GM19452 (cell line): ENCODE results near the gene CCT6B.
"Not testable (repeated sequence)": the region's sequence is repeated elsewhere in the genome, so short reads cannot be mapped to it uniquely, and the experiment has no call there.

Experiments used
- ATAC-seq: cut with Tn5 transposase; IDR thresholded peaks from one replicate; pipeline ENCODE4 v1.9.1; 2021; ENCODE audit not compliant: unreplicated experiment

CCT6B gene

DNA sequence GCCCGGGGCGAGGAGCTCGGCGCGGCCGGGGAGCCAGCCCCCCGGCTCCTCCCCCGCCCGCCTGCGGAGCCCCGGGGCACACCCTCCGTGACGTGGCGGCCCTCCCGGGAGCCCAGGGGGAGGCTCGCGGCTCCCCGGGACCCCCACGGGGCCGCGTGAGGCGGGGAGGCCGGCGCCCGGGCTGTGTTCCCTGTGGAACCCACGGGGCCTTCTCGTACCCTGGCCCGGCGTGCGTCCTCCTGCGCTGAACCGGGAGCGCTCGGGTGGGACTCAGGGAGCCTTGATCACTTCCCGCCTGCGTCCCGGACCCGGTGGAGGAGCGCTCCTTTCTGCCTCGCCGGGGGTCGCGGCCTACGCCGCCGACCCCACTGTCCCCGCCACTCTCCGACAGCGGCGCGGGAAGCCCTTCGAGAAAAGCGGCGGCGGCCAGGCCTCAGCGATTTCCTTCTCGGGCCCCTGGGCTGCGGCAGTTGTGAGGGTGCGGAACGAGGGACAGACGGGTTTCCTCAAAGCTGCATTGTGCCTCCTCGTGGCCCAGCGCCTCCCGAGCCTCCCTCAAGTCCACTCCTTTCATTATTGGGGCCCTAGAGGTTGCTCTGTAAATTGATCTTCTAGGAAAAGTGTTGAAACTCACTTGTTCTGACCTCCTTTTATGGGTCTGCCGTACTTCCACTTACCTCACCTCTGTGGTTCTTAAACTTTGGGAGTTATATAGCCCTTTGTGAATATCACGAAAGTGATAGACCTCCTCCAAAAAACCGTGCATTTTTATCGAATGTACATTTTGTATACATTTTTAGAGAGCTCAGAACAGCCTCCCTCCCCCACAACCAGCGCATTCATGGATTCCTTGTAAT lies 19.6 kb upstream of the CCT6B start:
- peak; percentile 88 for ATAC-seq

DNA sequence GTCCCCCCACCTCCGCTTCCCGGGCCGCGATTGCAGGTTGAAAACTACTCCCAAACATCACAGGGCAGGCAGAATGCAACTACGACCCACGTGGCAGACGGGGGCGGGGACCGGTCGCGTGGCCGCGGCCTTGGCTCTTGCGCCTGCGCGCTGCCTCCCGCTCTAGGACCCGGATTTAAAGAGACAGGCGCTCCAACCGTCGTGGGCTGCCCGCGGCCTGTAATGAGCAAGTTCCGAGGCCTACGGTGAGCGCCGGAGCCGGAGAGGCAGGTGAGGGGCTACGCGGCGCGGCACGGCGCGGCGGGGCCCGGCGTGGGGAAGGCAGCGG lies 19.1 kb upstream of the CCT6B start, which contains the start of gene LIG3:
Gene LIG3 (plus strand): TSS at position 160 of the 328 bp plus-strand sequence. CDS start 2,494 bp downstream, outside the sequence.
- peak; percentile 88 for ATAC-seq

DNA sequence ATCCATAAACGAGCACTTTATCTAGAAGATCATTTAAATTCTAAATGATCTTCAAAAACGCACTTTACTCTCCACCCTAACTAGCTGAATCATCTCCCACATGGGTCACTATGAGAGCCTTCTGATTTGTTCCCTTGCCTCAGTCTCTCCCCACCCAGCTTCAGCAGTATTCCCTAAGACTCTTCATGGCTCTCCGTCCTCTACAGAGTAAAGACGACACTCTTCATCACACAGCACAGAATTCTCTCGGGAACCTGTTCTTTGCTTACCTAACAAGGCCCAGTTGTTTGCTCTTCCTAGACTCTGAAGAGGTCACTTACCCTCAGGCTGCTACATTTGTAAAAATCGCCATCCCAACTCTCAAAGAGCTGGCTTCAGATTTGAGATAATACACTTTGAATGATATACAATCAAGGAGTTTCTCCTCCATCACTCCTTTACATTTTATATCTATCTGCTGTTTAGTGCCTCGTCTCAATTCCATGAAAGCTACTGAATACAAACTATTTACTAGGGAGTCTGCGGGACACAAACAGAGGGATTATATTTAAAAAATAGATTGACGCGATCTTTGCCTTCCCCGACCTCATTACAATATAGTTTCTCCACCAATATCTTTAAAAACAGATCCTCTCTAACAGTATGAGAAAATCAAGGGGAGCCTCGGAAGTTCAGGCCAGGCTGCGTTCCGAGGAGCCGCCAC lies 18.5 kb upstream of the CCT6B start:
- ATAC-seq: no peak

DNA sequence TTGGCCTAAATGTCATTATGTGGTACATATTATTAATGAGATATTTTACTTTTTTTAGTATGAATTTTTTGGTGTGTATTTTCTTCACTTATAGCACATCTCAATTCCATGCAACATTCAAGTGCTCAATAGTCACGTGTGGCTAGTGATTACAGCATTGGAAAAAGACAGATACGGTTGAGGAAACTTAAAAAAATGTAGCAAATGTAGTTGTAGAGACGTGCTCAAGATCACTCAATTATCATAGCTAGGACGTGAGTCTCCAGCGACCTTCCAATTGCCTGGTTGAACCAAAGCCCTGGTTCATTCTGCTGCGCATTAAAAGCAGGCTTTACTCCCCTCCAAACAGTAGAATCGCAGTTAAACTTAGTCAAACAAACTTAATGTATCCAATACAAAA lies 17.9 kb upstream of the CCT6B start:
- ATAC-seq: no peak

DNA sequence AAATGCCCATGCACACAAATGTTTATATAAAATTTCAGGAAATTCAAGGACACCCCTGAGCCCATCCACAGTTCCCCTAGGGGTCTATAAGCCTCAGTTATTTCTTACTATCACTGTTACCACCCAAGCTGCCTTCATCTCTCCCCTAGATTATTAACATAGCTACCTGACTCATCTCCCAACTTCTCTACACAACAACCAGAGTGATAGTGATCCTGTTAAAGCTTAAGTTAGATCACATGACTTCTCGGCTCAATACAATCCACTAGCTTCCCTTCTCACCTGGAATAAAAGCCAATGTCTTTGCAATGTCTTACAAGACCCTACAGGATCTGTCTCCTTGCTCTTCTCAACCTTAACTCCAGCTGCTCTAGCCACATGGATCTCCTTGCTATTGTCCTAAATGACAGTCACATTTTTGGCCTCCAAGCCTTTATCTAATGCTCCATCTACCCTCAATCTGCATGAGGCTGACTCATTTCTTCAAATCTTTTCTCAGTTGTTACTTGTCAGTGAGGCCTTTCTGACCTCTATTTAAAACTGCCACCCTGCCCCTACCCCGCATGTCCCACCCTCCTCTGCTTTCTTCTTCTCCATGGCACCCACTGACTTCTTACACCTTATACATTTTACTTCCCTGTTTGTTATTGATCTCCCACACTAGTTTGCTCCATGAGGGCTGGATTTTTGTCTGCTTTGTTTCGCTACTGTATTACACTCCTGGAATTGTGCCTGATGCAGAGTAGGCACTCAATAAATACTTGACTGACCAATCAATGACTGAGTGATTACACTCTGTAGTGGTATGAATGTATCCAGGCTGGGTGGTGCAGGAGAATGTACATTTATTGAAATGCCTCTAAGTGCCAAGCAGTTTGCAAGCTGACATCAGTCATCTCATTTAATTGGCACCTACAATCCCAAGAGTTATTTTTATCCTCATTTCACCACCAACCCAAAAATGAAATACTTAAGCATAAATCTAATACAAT lies 13.8 kb upstream of the CCT6B start:
- ATAC-seq: no peak

DNA sequence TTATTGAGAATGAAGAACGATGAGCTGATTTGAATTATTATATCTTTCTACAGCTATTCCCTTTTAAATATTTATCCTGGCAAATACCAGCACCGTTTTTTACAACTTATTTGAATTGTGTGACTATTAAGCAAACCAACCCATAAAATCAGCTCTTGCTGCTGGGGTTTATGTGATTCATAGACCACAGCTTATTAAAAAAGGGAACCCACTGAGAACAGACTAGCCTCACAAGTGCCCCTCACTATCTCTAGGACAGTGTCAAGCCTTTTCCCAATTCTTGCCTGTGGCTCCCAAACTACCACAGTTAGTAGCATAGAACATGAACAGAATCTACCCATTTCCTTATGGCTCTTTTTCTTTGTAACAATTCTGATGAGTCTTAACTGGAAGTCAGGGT lies 12.9 kb upstream of the CCT6B start:
- ATAC-seq: no peak

DNA sequence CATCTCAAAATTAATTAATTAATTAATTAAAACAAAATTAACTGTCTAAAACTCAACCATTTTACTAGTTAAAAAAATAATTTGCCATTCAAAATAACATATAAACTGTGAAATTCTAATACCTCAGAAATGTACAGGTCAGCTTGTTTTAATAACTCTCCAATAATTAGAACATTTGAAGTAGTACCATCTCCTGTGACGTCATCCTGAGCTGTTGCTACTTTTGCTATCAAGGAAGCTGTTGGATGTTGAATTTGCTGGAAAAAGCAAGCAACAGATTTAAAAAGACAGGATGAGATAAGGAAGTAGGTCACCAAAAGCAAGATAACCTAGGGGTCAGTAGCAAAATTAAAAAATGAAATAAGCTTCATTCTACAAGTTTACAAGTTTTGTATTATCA lies 2.8 kb downstream of the CCT6B start:
- ATAC-seq: no peak

DNA sequence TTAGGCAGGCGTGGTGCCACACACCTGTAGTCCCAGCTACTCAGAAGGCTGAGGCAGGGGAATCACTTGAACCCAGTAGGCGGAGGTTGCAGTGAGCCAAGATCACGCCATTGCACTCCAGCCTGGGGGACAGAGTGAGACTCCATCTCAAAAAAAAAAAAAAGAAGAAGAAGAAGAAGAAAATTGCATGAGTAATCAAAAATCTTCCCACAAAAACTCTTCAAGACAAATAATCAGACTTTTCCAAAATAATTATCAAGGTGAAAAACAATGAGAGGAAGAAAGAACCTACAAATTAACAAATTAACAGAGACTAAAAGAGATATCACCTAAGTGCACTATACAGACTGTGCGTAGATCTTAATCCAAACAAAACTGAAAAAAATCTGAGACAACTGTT lies 10.5 kb downstream of the CCT6B start:
- not testable (repeated sequence) for ATAC-seq

DNA sequence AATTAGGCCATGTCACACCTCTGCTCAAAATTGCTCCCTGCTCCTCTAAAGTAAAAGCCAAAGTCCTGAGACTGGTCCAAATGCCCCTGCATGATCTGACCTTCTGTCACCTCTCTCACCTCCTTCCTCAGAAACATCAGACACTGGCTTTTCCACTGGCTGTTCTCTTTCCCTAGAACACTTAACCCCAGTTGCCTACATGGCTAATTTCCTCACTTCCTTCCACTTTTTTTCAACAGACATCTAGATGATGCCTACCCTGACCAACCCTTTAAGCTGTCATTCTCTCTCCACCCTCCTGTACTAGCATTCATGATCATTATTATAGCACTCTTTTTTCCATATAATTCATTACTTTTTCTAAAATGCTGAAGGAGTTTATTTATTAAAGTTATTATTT lies 31.0 kb downstream of the CCT6B start:
- ATAC-seq: no peak

DNA sequence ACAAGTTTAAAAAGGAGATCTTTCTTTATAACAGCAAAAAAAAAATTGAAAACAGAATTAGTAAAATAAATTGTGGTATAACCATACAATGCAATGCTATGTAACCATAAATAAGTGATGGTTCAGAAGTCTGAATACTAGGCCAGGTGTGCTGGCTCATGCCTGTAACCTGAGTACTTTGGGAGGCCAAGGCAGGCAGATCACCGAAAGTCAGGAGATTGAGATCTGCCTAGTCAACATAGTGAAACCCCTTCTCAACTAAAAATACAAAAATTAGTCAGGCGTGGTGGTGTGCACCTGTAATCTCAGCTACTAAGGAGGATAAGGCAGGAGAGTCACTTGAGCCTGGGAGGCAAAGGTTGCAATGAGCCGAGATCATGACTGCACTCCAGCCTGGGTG lies 34.6 kb downstream of the CCT6B start:
- no peak for ATAC-seq

DNA sequence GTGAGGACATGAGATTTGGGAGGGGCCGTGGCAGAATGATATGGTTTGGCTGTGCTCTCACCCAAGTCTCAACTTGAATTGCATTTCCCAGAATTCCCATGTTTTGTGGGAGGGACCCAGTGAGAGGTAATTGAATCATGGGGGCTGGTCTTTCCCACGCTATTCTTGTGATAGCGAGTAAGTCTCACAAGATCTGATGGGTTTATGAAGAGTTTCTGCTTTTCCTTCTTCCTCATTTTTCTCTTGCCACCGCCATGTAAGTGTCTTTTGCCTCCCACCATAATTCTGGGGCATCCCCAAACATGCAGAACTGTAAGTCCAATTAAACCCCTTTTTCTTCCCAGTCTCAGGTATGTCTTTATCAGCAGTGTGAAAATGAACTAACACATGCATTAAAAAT lies 40.6 kb downstream of the CCT6B start:
- no peak for ATAC-seq

DNA sequence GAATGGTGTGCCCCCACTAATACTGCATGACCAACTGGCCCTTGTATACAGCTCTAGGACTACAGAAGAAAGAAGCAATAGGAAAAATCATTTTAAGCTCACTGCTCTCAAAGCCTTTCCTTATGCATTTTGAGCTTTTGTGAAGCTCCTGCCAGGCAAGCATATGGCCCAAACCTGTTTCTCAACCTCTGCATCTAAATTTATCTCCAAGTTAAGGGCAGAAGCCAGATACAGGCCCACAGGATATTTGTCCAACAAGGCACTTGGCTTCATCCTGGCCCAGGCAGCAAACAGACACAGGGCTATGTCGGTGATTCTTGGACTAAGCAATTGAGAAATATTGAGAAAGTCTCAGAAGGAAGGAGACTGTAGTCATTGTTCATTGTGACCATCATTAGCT lies 43.9 kb downstream of the CCT6B start:
- ATAC-seq: no peak

DNA sequence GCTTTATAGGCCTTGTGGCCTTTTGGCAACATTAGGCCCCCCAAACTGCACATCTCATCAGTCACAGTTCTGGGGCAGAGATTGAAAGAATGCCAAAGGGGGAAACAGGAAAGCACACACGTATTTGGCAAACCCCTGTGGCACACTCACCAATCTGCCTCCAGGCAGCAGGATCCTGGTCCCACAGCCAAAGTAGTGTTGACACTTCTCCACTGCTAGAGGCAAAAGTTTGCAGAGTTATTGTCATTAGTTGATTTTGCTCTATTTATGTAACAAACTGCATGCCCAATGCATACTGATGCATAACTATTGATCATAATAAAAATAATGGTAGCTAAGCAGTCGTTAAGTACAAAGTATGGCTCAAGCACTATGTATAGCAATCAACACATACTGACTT lies 45.1 kb downstream of the CCT6B start:
- no peak for ATAC-seq

DNA sequence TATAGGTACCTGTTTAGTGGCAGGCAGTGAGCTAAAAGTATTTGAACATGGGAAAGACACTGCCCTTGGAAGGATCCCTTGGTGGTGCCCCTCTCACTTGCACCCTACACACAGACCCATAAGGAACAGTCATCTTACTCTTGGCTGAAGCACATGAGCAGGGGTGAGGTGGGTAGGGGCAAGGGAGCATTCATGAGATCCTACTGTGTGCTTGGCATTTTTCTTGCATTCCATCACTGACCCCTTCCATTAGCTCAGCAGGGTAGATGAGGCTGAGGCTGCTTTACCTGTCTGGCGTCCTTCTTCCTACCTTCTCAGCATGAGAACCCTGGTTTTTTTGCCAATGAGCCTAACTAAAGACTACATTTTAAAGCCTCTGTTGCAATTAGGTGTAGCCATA lies 48.3 kb downstream of the CCT6B start:
- ATAC-seq: no peak

DNA sequence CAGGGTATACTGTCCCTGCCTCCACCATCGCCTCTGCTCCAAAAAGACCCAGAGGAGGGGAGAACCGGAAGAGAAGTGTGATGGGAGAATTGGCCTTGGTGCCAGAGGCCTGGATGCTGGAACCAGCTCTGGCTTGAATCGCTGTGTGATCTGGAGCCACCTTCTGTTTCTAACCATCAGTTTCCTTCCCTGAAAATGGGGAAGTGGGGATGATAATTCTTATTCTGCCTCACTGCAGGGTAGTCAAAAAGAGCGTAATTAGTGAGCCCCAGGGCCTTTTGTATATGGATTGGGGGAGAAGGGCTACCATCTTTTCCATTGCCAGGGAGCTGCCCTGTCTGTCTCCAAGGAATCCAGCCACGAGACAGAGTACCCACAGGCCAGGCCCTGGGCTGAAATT lies 52.2 kb downstream of the CCT6B start:
- ATAC-seq: no peak

DNA sequence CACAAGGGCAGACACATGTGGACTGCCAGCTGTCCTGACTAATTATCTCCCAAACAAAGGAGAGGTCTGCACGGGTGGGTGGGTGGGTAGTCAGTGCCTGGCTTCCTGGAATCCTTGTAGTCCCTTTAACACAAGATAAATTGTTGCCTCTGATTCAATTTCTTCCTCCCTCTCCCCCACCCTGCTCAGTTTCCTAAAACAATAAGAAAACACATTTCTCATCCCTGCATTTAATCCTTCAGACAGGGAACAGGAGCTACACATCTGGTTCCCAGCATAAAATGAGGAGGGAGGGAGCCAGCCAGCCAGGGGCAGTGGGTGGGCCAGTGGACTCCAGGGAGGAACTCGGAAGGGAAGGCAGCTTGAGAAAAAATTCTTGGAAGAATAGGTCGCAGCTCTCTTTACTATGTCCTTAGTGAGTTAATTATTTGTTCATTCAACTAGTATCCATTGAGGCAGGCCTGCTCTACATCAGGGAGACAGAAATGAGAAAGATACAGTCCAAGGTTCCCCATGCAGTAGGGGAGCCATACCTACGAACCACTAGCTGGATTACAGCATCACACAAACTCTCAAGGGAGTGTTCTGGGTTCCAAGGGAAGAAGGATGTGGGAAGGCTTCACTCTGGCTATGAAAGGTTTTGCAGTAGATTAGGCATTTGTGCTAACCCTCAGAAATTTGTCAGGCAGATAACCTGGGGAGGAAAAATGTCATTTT lies 58.3 kb downstream of the CCT6B start:
- ATAC-seq: no peak

DNA sequence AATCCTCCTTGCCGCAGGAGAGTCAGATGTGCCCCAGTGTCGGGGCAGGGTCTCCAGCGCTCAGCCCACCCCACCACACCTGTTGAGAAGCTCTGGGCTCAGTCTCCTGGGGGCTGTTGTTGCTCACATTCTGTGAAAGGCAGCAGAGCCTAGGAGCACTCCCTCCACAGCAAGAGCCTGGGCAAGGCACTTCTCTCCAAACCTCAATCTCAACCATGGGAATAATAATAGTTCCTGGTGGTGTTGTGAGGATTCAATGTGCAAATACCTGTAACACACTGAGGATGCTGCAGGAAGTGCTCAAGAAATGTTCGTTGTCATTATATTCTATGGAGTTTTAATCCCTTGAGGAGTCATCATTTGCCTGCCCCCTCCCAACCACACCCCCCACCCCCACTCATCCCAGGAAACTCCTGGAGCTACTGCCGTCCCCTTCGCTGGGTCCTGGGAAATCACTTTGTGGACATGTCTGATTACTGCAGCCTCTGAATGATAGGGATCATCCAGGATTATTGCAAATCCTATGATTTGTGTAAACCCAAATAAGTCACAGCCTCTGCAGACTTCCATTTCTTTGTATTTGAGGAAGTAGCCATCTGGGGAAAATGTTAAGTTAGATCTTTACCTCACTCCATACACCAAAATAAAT lies 61.5 kb downstream of the CCT6B start:
- no peak for ATAC-seq

DNA sequence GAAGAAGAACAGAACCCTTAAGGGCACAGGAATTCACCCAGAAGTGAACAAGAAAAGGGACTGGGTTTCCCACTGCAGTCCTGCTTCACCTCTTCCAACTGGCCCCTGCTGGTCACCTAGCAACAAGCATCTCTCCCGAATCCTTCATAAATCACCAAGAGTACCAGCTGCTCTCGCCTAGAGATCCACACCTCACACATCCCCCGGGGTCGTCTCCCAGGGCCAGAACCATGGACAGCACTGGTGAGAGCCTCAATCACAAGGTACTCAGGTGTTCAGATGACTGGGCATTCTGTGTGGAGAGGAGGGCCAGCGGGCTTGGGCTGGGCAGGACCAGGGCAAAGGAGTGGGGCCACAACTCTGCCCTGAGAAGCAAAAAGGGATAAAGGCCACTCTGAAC lies 65.9 kb downstream of the CCT6B start:
- no peak for ATAC-seq

DNA sequence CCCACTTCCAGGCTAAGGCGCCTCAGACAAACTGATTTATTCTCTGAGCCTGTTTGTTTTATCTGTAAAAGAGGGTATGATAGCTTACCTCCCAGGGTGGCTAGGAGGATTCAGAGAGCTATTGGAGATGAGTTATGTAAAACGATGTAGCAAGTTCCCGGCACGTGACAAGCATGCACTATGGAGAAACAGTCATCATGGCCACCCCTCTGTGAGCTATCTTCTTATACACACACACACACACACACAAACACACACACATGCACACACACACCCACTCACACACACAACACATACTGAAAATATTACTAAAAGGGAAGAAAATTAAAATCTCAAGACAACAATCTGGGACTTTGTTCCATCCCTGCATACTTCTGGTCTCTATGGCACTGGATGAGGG lies 66.3 kb downstream of the CCT6B start:
- no peak for ATAC-seq
